DND-41 (cell line): ENCODE data around the gene OR4D6.

ENCODE experiments used
- CTCF ChIP-seq: IDR thresholded peaks from 2 replicates; pipeline ENCODE4 v1.5.1; 2012; ENCODE audit warnings: borderline replicate concordance, low read length, moderate library complexity, mild to moderate bottlenecking; ENCODE audit not compliant: poor library complexity, severe bottlenecking; ENCODE audit errors: extremely low read depth
- EZH2 ChIP-seq: IDR thresholded peaks from 3 replicates; pipeline ENCODE4 v1.6.1; 2012; ENCODE audit warnings: borderline replicate concordance, low read depth, mild to moderate bottlenecking, moderate library complexity, low read length, inconsistent platforms; ENCODE audit not compliant: severe bottlenecking

- TF ChIP-seq EZH2 (no peak), CTCF (no peak)
These were observed 31.6 kb upstream of the OR4D6 start for GRCh38 chr11:59425131-59425530.
